Measurements from ENCODE around the gene CRYBA2. TPM values are rescaled to one million over a fixed set of nuclear protein-coding genes. Genes with fewer than 3 reads are reported as not detected.

The CRYBA2 gene
- total RNA-seq, 1 donor from 2014 or later = not detected

GRCh38 chr2:218986148-218986761 lies 7.0 kb downstream of the CRYBA2 start:
- ATAC-seq = no peak
- intact Hi-C loops (cut with micrococcal nuclease) = no loop called here
- no peak for DNase-seq

GRCh38 chr2:218985325-218986091 lies 7.7 kb downstream of the CRYBA2 start:
- ATAC-seq = no peak
- no peak for DNase-seq
- intact Hi-C loops (cut with micrococcal nuclease) = no loop called here

GRCh38 chr2:218985021-218985324 lies 8.2 kb downstream of the CRYBA2 start, which contains the start of gene FEV:
FEV (minus strand) TSS chr2:218985184; CDS start chr2:218985075, 109 bp downstream.
- intact Hi-C loops (cut with micrococcal nuclease) = no loop called here
- no peak for ATAC-seq
- no peak for DNase-seq

GRCh38 chr2:218984239-218985020 lies 8.8 kb downstream of the CRYBA2 start:
- intact Hi-C loops (cut with micrococcal nuclease) = no loop called here
- DNase-seq = peak; percentile 33
- peak; percentile 13 for ATAC-seq

GRCh38 chr2:218983934-218984238 lies 9.3 kb downstream of the CRYBA2 start:
- no peak for ATAC-seq
- DNase-seq = no peak
- intact Hi-C loops (cut with micrococcal nuclease) = no loop called here

GRCh38 chr2:218983263-218983933 lies 9.8 kb downstream of the CRYBA2 start:
- DNase-seq (no peak), ATAC-seq (no peak)
- intact Hi-C loops (cut with micrococcal nuclease) = no loop called here

- intact Hi-C loops (cut with micrococcal nuclease) = no loop called here
- DNase-seq (no peak), ATAC-seq (no peak)
Measured at GRCh38 chr2:218982586-218983262, 10.5 kb downstream of the CRYBA2 start.

- intact Hi-C loops (cut with micrococcal nuclease) = no loop called here
- ATAC-seq = peak; percentile 21
Measured at GRCh38 chr2:218981881-218982585, 11.2 kb downstream of the CRYBA2 start.

GRCh38 chr2:218981390-218981880 lies 11.8 kb downstream of the CRYBA2 start:
- DNase-seq (no peak), ATAC-seq (no peak)
- intact Hi-C loops (cut with micrococcal nuclease) = no loop called here

More at GRCh38 chr2:218981881-218982585, 11.2 kb downstream of the CRYBA2 start:
- DNase-seq = peak; percentile 49

GRCh38 chr2:218980735-218981389 lies 12.4 kb downstream of the CRYBA2 start:
- ATAC-seq = no peak
- DNase-seq = no peak
- intact Hi-C loops (cut with micrococcal nuclease) = no loop called here

GRCh38 chr2:218979846-218980734 lies 13.1 kb downstream of the CRYBA2 start:
- DNase-seq (peak; percentile 88), ATAC-seq (peak; percentile 91)
- intact Hi-C loops (cut with micrococcal nuclease) = no loop called here

GRCh38 chr2:218975060-218975777 lies 18.0 kb downstream of the CRYBA2 start:
- DNase-seq = no peak
- intact Hi-C loops (cut with micrococcal nuclease) = no loop called here

GRCh38 chr2:218970894-218971293 lies 22.3 kb downstream of the CRYBA2 start:
- ATAC-seq (peak; percentile 79), DNase-seq (no peak)
- intact Hi-C loops (cut with micrococcal nuclease) = no loop called here

More at GRCh38 chr2:218975060-218975777, 18.0 kb downstream of the CRYBA2 start:
- ATAC-seq = no peak

- ATAC-seq (no peak), DNase-seq (no peak)
- intact Hi-C loops (cut with micrococcal nuclease) = no loop called here
Measured at GRCh38 chr2:218964041-218964771, 29.0 kb downstream of the CRYBA2 start.

GRCh38 chr2:218963601-218964000 lies 29.6 kb downstream of the CRYBA2 start:
- intact Hi-C loops (cut with micrococcal nuclease) = no loop called here
- no peak for DNase-seq
- no peak for ATAC-seq
